ENCODE data around the gene DTNBP1.

The DTNBP1 gene

GRCh38 chr6:15595461-15596173, 67.2 kb downstream of the DTNBP1 start:
- Mint-ChIP-seq H3K9me3 (no peaks in the 10 kb centered on the region), H3K36me3 (ENCODE audit: low read depth) (peaks cover 21% of the 10 kb centered on the region), H3K4me1 (ENCODE audit: low read depth) (peaks cover 32% of the 10 kb centered on the region), H3K27ac (no peak overlapping the region), H3K27me3 (no peaks in the 10 kb centered on the region), H3K4me3 (no peak overlapping the region)

DNA sequence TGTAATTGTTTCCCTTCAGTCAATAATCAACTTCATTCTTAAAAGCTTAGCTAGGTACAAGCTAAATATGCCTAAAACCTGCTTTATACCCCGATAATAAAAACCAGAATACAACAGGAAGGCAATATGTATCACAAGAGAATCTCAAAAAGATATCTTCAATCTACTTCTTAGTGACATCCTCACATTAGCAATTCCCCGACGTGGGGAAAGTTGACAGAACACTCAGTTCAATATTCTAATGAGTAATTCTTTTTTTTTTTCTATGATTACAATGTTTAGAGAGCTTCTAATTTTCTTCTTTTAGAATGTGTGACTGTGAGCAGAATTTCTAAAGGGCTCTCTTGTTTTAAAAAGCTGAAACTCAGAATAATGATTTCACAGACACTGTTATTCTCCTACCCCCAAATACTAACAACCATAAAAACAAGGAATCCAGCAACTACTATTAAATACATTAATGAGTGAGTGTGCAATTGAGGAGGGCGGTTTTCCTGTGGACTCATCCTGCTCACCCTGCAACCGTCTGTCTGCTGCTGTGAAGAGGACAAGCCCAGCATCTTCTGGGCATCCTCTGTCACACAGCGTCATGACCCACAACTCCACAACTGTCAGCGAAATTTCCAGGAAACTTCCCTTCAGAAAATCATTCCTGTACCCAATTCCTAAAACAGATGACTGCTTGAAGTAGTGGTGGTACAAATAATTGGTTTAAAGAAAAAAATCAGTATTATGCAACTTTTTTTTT, 68.1 kb downstream of the DTNBP1 start:
- H3K27me3 Mint-ChIP-seq, result no peaks in the 10 kb centered on the region
- H3K4me3 Mint-ChIP-seq, result no peak overlapping the region
- peaks cover 40% of the 10 kb centered on the region for H3K4me1 Mint-ChIP-seq (ENCODE audit: low read depth)
- H3K36me3 Mint-ChIP-seq (ENCODE audit: low read depth), result peaks cover 22% of the 10 kb centered on the region
- no peak overlapping the region for H3K27ac Mint-ChIP-seq
- H3K9me3 Mint-ChIP-seq, result no peaks in the 10 kb centered on the region

DNA sequence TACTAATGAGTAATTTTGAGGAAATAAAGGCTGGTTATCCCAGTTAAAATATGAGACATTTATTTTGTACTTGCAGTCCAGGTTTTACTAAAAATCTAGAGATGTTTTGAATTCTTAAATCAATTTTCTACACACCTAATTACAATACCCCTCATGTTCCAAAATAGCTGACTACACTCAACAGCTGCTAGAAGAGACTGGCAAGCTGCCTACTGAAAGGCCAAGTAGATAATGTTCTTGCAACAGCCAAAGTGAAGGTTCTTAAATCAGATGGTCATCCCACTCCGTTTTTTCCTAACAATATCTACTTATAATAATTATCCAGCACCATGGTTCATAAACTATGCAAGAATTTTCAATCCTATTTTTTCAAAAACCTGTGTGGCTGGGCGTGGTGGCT, 69.0 kb downstream of the DTNBP1 start:
- H3K4me1 Mint-ChIP-seq (ENCODE audit: low read depth), result peaks cover 49% of the 10 kb centered on the region
- H3K4me3 Mint-ChIP-seq, result no peak overlapping the region
- H3K27ac Mint-ChIP-seq, result no peak overlapping the region
- H3K27me3 Mint-ChIP-seq, result no peaks in the 10 kb centered on the region
- H3K9me3 Mint-ChIP-seq, result no peaks in the 10 kb centered on the region
- peaks cover 25% of the 10 kb centered on the region for H3K36me3 Mint-ChIP-seq (ENCODE audit: low read depth)

DNA sequence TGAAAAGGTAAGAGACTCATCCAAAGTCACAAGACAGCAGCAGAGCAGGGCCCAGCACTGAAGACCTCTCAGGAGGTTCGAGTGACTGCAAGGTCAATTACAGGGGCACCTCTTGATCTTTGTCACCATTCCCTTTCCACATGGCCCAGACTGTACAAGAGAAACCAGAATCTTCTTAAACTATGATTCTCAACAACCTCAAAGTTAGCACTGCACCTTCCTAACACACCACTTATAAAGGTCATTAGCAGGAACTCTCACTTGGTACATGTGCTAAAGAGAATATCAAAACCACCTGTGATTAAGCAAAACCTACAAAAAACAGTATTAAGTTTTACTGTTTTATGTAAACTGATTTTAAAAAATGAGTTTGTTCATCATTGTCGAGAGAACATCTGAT, 70.2 kb downstream of the DTNBP1 start:
- H3K9me3 Mint-ChIP-seq, result no peaks in the 10 kb centered on the region
- peaks cover 54% of the 10 kb centered on the region for H3K4me1 Mint-ChIP-seq (ENCODE audit: low read depth)
- H3K36me3 Mint-ChIP-seq (ENCODE audit: low read depth), result peaks cover 25% of the 10 kb centered on the region
- no peak overlapping the region for H3K27ac Mint-ChIP-seq
- no peak overlapping the region for H3K4me3 Mint-ChIP-seq
- H3K27me3 Mint-ChIP-seq, result no peaks in the 10 kb centered on the region

DNA sequence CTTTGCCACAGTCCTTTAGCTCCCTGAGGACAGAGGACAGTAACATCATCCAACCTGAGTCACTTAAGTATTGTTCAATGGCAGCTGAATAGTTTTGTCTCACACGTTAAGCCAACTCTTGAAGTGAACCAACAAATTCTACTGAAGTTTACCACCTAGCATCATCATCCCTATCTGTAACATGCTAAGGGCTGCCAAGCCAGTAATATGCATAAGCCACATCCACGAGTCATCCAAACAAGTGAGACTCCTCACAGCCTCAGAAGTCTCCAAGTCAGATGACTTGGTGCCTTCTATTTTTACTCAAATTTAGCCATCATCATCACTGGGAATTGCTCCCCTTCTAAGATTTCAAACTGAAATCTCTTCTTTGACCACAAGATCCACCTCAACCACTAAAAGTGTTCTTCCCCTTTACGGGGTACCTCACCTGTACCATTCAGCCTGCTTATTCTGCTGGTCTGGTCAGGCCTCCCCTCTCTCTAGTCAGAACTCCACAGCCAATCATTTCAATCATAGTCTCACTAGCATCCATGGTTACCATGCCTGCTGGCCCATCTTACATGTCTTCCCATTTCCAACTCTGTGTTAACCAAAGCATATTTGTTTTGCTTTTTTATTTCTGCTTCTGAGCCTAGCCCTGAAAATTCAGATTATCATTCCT, 73.7 kb downstream of the DTNBP1 start:
- Mint-ChIP-seq H3K4me1 (ENCODE audit: low read depth) (peaks cover 47% of the 10 kb centered on the region), H3K27me3 (no peaks in the 10 kb centered on the region), H3K27ac (no peak overlapping the region), H3K36me3 (ENCODE audit: low read depth) (peaks cover 16% of the 10 kb centered on the region), H3K4me3 (no peak overlapping the region), H3K9me3 (no peaks in the 10 kb centered on the region)

GRCh38 chr6:15586503-15586902, 76.3 kb downstream of the DTNBP1 start:
- Mint-ChIP-seq H3K36me3 (ENCODE audit: low read depth) (peaks cover 11% of the 10 kb centered on the region), H3K9me3 (no peaks in the 10 kb centered on the region), H3K4me1 (ENCODE audit: low read depth) (peaks cover 31% of the 10 kb centered on the region), H3K4me3 (no peak overlapping the region), H3K27ac (no peak overlapping the region), H3K27me3 (no peaks in the 10 kb centered on the region)

DNA sequence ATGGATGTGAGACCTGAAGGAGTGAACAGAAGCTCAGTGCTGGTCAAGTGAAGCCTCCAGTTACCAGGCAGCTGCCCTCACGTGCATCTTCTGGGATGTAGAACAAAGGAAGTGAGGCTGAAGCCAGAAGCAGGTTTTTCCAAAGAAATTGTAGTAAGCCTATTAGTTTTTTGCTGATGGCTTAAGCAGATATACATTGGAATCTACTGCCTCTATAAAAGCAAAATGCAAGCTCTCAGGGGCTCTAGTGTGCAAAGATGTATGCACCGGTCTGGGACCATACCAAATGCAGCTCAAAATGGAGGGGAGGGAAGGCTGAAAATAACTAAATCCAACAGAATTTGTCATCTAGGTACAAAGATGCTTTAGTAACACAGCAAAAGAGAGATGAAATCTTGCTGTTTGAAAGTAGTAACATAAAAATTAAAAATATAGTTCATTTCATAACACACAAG, 77.0 kb downstream of the DTNBP1 start:
- Mint-ChIP-seq H3K36me3 (ENCODE audit: low read depth) (peaks cover 13% of the 10 kb centered on the region), H3K4me3 (no peak overlapping the region), H3K4me1 (ENCODE audit: low read depth) (peaks cover 31% of the 10 kb centered on the region), H3K9me3 (no peaks in the 10 kb centered on the region), H3K27me3 (no peaks in the 10 kb centered on the region), H3K27ac (no peak overlapping the region)

GRCh38 chr6:15582499-15582898, 80.3 kb downstream of the DTNBP1 start:
- H3K27me3 Mint-ChIP-seq, result no peaks in the 10 kb centered on the region
- H3K9me3 Mint-ChIP-seq, result no peaks in the 10 kb centered on the region
- H3K4me3 Mint-ChIP-seq, result no peak overlapping the region
- no peak overlapping the region for H3K27ac Mint-ChIP-seq
- H3K36me3 Mint-ChIP-seq (ENCODE audit: low read depth), result peaks cover 24% of the 10 kb centered on the region
- peaks cover 17% of the 10 kb centered on the region for H3K4me1 Mint-ChIP-seq (ENCODE audit: low read depth)

DNA sequence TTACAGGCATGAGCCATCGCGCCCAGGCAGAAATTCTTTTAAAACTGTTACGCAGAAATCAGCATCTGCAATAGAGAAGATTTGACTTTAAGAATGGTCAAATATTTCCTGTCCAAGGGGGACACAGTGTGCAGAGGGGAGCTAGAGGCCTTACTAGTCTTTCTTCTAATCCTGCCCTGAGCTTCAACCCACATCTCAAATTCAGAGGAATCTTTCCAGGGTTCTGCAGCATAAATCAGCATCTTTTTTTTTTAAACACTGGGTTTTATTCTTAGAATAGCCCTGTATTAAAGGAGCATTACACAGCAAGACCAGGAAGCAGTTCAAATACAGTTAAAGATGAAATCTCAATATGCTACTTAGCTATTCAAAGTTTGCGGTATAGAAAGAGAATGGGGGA, 81.1 kb downstream of the DTNBP1 start:
- H3K4me1 Mint-ChIP-seq (ENCODE audit: low read depth), result peaks cover 15% of the 10 kb centered on the region
- H3K27me3 Mint-ChIP-seq, result no peaks in the 10 kb centered on the region
- H3K9me3 Mint-ChIP-seq, result no peaks in the 10 kb centered on the region
- H3K36me3 Mint-ChIP-seq (ENCODE audit: low read depth), result peaks cover 24% of the 10 kb centered on the region
- no peak overlapping the region for H3K27ac Mint-ChIP-seq
- H3K4me3 Mint-ChIP-seq, result no peak overlapping the region

DNA sequence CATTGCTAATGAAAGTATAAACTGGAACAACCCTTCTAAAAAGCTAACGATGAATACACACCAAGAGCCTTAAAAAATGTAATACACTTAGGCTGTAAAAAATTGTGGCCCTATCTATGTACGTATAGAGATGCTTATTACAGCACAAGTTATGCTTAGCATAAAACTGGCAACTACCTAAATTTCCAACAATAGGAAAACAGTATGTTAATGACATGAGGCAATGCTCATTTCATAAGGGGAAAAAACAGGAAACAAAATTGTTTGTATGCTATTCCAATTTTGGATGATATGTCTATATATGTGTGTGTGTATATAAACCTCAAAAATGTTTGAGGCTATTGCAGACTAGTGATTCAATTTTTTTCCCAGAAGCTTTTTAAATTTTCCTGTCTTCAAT, 82.5 kb downstream of the DTNBP1 start:
- Mint-ChIP-seq H3K27ac (no peak overlapping the region), H3K36me3 (ENCODE audit: low read depth) (peaks cover 29% of the 10 kb centered on the region)

DNA sequence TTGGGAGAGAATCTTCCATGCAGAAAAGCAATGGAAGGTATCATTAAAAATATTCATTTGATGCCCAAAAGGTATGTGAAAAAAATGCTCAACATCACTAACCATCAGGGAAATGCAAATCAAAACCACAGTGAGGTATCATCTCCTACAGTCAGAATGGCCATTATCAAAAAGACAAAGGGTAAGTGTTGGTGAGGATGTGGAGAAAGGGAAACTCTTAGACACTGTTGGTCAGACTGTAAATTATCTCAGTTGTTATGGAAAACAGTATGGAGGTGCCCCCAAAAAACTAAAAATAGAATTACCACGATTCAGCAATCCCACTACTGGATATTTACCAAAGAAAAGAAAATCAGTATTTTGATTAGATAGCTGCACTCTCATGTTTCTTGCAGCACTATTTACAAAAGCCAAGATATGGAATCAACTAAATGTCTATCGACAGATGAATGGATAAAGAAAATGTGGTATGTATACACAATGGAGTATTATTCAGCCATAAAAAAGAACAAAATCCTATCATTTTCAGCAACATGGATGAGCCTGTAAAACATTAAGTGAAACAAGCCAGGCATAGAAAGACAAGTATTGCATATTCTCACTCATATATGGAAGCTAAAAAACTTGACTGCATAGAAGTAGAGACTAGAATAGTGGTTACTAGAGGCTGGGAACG, 84.0 kb downstream of the DTNBP1 start:
- Mint-ChIP-seq H3K36me3 (ENCODE audit: low read depth) (peaks cover 35% of the 10 kb centered on the region), H3K4me1 (ENCODE audit: low read depth) (peaks cover 20% of the 10 kb centered on the region), H3K27me3 (no peaks in the 10 kb centered on the region), H3K9me3 (no peaks in the 10 kb centered on the region), H3K4me3 (no peak overlapping the region), H3K27ac (no peak overlapping the region)

More for the DNA sequence above, 82.5 kb downstream of the DTNBP1 start:
- Mint-ChIP-seq H3K27me3 (no peaks in the 10 kb centered on the region), H3K9me3 (no peaks in the 10 kb centered on the region), H3K4me1 (ENCODE audit: low read depth) (peaks cover 15% of the 10 kb centered on the region), H3K4me3 (no peak overlapping the region)

GRCh38 chr6:15577550-15578171, 85.2 kb downstream of the DTNBP1 start:
- no peaks in the 10 kb centered on the region for H3K27me3 Mint-ChIP-seq
- peaks cover 35% of the 10 kb centered on the region for H3K36me3 Mint-ChIP-seq (ENCODE audit: low read depth)
- peaks cover 20% of the 10 kb centered on the region for H3K4me1 Mint-ChIP-seq (ENCODE audit: low read depth)
- no peaks in the 10 kb centered on the region for H3K9me3 Mint-ChIP-seq
- H3K4me3 Mint-ChIP-seq, result no peak overlapping the region
- no peak overlapping the region for H3K27ac Mint-ChIP-seq

DNA sequence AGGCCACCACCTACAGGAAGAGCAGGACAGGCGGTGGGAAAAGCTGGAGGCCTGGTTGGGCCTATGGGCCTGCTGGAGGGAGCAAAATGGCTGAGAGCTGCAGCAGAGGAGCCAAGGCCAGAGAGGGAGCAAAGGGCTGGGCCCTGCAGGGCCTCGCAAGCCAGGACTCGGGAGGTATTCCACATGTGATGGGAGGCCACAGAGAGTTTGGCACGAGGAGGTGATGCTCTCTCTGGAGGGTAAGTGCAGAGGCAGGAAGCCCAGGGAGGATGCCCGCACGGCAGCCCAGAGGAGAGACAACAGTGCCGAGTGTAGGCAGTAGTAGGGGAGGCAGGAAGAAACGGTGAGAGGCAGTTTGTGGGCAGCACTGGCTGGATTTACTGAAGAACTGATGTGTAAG, 85.7 kb downstream of the DTNBP1 start:
- H3K4me1 Mint-ChIP-seq (ENCODE audit: low read depth), result peaks cover 20% of the 10 kb centered on the region
- H3K4me3 Mint-ChIP-seq, result no peak overlapping the region
- H3K27ac Mint-ChIP-seq, result no peak overlapping the region
- peaks cover 35% of the 10 kb centered on the region for H3K36me3 Mint-ChIP-seq (ENCODE audit: low read depth)
- no peaks in the 10 kb centered on the region for H3K27me3 Mint-ChIP-seq
- H3K9me3 Mint-ChIP-seq, result no peaks in the 10 kb centered on the region

DNA sequence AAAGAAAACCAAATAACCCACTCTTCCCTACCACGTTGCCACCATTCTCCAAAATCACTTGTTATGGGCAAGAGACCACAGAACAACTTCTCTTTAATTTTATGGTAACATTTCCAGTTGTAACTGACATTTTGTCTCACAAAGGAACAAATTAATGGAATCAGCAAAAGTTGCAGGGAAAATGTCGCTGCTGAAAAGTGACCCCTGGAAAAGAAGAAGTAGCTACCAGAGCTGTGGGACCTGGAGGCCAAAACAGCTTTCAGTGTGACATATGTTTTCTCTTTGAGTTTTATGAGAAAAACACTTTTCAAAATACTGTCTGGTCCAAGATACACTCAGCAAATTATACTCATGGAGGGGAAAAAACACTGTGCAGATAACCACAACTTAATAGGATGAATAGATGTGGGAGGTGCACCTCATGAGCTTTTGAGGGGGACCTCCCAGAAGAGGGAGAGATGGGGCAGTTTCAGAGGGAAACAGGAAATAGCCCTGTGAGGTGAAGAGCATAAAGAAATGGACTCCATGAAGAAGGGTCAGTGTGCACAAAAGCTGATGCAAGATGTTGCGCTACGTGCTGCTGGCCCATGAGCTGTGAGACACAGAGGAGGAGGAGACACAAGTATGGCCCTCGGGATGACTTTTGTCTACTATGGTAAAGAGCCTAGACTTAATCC, 87.3 kb downstream of the DTNBP1 start:
- H3K4me1 Mint-ChIP-seq (ENCODE audit: low read depth), result peaks cover 20% of the 10 kb centered on the region
- H3K36me3 Mint-ChIP-seq (ENCODE audit: low read depth), result peaks cover 30% of the 10 kb centered on the region
- peak overlapping the region; percentile 4 for H3K27ac Mint-ChIP-seq
- H3K4me3 Mint-ChIP-seq, result no peak overlapping the region
- H3K27me3 Mint-ChIP-seq, result no peaks in the 10 kb centered on the region
- no peaks in the 10 kb centered on the region for H3K9me3 Mint-ChIP-seq
